Cardiac fibroblast (primary cell): Measurements from ENCODE around the gene TMOD3.
A peak's percentile ranks its signal among the peaks of the same experiment; 100 is the strongest.

Experiments
- DNase-seq, 2 donors: peaks; one replicate each; pipeline versions ENCODE4 v3.0.0 to v3.0.0-alpha.2; 2010; ENCODE audit warnings: low read depth in 2 of 2
- H3K4me3 ChIP-seq, 2 donors: replicated peaks in 1 of 2; 1 replicate in 1 of 2; 2 replicates in 1 of 2; pipeline ENCODE4 v1.5.1; 2011; ENCODE audit warnings: low read depth in 2 of 2, low read length in 2 of 2, mild to moderate bottlenecking in 2 of 2, moderate library complexity in 1 of 2
- CTCF ChIP-seq: IDR thresholded peaks from one replicate; pipeline ENCODE4 v1.5.1; 2011; ENCODE audit warnings: low read depth, mild to moderate bottlenecking, low read length, inconsistent platforms

TMOD3 gene

GRCh38 chr15:51874751-51875644 is 45.5 kb downstream of the TMOD3 start:
- no peak for TF ChIP-seq CTCF
- H3K4me3 ChIP-seq: no peak overlapping the region
- DNase-seq: peak; percentile 96 to 99

GRCh38 chr15:51876169-51876568 is 46.7 kb downstream of the TMOD3 start:
- no peak overlapping the region for H3K4me3 ChIP-seq
- TF ChIP-seq CTCF: no peak
- no peak for DNase-seq

GRCh38 chr15:51878446-51879386 is 49.3 kb downstream of the TMOD3 start:
- no peak overlapping the region for H3K4me3 ChIP-seq
- TF ChIP-seq CTCF: no peak
- DNase-seq: peak; percentile 89 to 98

GRCh38 chr15:51879555-51879954 is 50.1 kb downstream of the TMOD3 start:
- no peak overlapping the region for H3K4me3 ChIP-seq
- DNase-seq: peak; percentile 70 to 73

GRCh38 chr15:51883271-51883837 is 53.9 kb downstream of the TMOD3 start:
- peak; percentile 78 to 80 for DNase-seq
- no peak overlapping the region for H3K4me3 ChIP-seq
- no peak for TF ChIP-seq CTCF

More at GRCh38 chr15:51879555-51879954, 50.1 kb downstream of the TMOD3 start:
- TF ChIP-seq CTCF: no peak

- DNase-seq: no peak
- H3K4me3 ChIP-seq: no peak overlapping the region
- TF ChIP-seq CTCF: no peak
Observed at GRCh38 chr15:51884041-51884440, 54.6 kb downstream of the TMOD3 start.
